Measurements from ENCODE around the gene ZC3H15. TPM values are rescaled to one million over a fixed set of nuclear protein-coding genes. Genes with fewer than 3 reads are reported as not detected.
"Not testable (repeated sequence)": the region's sequence is repeated elsewhere in the genome, so short reads cannot be mapped to it uniquely, and the experiment has no call there.

The ZC3H15 gene
- total RNA-seq, 1 donor from 2014 or later = 17.5 TPM

DNA sequence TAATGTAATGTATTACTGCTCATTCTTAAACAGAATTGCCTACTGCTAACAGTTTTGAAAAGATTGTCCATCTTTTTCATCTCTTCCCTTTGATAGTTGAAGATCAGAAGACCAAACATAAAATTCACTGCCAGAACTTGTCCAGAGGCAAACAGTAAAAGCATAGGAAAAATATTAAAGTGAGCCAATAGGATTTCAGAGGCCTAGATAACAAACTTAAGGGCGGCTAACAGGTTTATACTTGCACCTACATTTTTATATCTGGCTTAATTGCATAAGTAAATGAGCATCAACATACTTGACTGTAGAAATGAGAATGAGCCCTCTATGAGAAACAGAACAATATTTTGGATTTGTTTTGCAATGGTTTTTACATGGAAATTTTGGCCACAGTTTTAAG is 30.3 kb downstream of the ZC3H15 start:
- peaks cover 9 to 31% of the 10 kb centered on the region in 2 donors for H3K36me3 ChIP-seq
- H3K9me3 ChIP-seq = no peaks in the 10 kb centered on the region
- H3K4me1 ChIP-seq = no peaks in the 10 kb centered on the region
- TF ChIP-seq CTCF (IDR thresholded peaks at IDR 0.05) = no peak
- no peaks in the 10 kb centered on the region for H3K27me3 ChIP-seq
- H3K4me3 ChIP-seq = no peak overlapping the region
- intact Hi-C loops (cut with DNase I) = no loop called here
- no peak overlapping the region for H3K27ac ChIP-seq
- no peak for DNase-seq (ENCODE audit: low spot score in 2 of 2)

GRCh38 chr2:186517090-186517489 is 31.0 kb downstream of the ZC3H15 start:
- intact Hi-C loops (cut with DNase I) = no loop called here
- DNase-seq (ENCODE audit: low spot score in 2 of 2) = no peak
- TF ChIP-seq CTCF (IDR thresholded peaks at IDR 0.05) = no peak

DNA sequence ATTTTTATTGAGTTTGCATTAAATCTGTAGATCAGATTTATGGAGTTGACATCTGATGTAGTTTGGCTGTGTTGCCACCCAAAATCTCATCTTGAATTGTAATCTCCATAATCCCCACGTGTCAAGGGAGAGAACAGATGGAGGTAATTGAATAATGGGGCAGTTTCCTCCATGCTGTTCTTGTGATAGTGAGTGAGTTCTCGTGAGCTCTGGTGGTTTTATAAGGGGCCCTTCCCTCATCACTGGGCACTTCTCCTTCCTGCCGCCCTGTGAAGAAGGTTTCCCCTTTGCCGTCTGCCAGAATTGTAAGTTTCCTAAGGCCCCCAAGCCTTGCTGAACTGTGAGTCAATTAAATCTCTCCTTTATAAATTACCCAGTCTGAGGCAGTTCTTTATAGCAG is 32.2 kb downstream of the ZC3H15 start:
- no peak for TF ChIP-seq CTCF (IDR thresholded peaks at IDR 0.05)
- Histone ChIP-seq H3K27me3 (no peaks in the 10 kb centered on the region), H3K36me3 (peaks cover 7 to 34% of the 10 kb centered on the region in 2 donors), H3K4me3 (no peak overlapping the region), H3K4me1 (no peaks in the 10 kb centered on the region), H3K9me3 (no peaks in the 10 kb centered on the region), H3K27ac (no peak overlapping the region)
- intact Hi-C loops (cut with DNase I) = no loop called here
- no peak for DNase-seq (ENCODE audit: low spot score in 2 of 2)

More at GRCh38 chr2:186517090-186517489, 31.0 kb downstream of the ZC3H15 start:
- H3K27me3 ChIP-seq = no peaks in the 10 kb centered on the region
- no peak overlapping the region for H3K4me3 ChIP-seq
- H3K27ac ChIP-seq = no peak overlapping the region
- no peaks in the 10 kb centered on the region for H3K9me3 ChIP-seq
- no peaks in the 10 kb centered on the region for H3K4me1 ChIP-seq
- H3K36me3 ChIP-seq = peaks cover 7 to 34% of the 10 kb centered on the region in 2 donors

GRCh38 chr2:186518945-186519344 is 32.9 kb downstream of the ZC3H15 start:
- H3K27ac ChIP-seq = no peak overlapping the region
- TF ChIP-seq CTCF (IDR thresholded peaks at IDR 0.05) = no peak
- intact Hi-C loops (cut with DNase I) = no loop called here

GRCh38 chr2:186521570-186522153 is 35.6 kb downstream of the ZC3H15 start:
- intact Hi-C loops (cut with DNase I) = not testable (repeated sequence)

More at GRCh38 chr2:186518945-186519344, 32.9 kb downstream of the ZC3H15 start:
- no peak for DNase-seq (ENCODE audit: low spot score in 2 of 2)
- H3K4me3 ChIP-seq = no peak overlapping the region
- H3K27me3 ChIP-seq = no peaks in the 10 kb centered on the region
- peaks cover 7 to 34% of the 10 kb centered on the region in 2 donors for H3K36me3 ChIP-seq
- H3K4me1 ChIP-seq = no peaks in the 10 kb centered on the region
- no peaks in the 10 kb centered on the region for H3K9me3 ChIP-seq

GRCh38 chr2:186522450-186522849 is 36.4 kb downstream of the ZC3H15 start:
- H3K4me1 ChIP-seq = no peaks in the 10 kb centered on the region
- no peak overlapping the region for H3K27ac ChIP-seq
- no peak for TF ChIP-seq CTCF (IDR thresholded peaks at IDR 0.05)
- no peaks in the 10 kb centered on the region for H3K27me3 ChIP-seq
- H3K36me3 ChIP-seq = peaks cover 7 to 26% of the 10 kb centered on the region in 2 donors
- DNase-seq (ENCODE audit: low spot score in 2 of 2) = no peak
- H3K9me3 ChIP-seq = no peaks in the 10 kb centered on the region
- intact Hi-C loops (cut with DNase I) = no loop called here
- H3K4me3 ChIP-seq = no peak overlapping the region

More at GRCh38 chr2:186521570-186522153, 35.6 kb downstream of the ZC3H15 start:
- H3K4me3 ChIP-seq; H3K27me3 ChIP-seq; H3K4me1 ChIP-seq; H3K9me3 ChIP-seq; H3K27ac ChIP-seq; DNase-seq (ENCODE audit: low spot score in 2 of 2): not testable (repeated sequence)
- H3K36me3 ChIP-seq = peaks cover 7 to 31% of the 10 kb centered on the region in 2 donors
